HepG2 (cell line): ENCODE results near the gene TCF20. TPM values are rescaled to one million over a fixed set of nuclear protein-coding genes. Genes with fewer than 3 reads are reported as not detected.

Experiments used
- ATF7-NPFF ChIP-seq: sonication (generic); formaldehyde crosslinking; IDR thresholded peaks from 2 replicates; pipeline ENCODE4 v1.8.1; 2023; ENCODE audit warnings: mild to moderate bottlenecking, low read depth, missing genetic modification reagents, moderate library complexity
- CREM ChIP-seq, 2 experiments: sonication (generic) in 1 of 2; formaldehyde crosslinking in 1 of 2; IDR thresholded peaks; 2 replicates each; pipeline versions ENCODE4 v1.4.0 to v1.6.1; 2016 to 2020; ENCODE audit warnings: antibody characterized with exemption in 1 of 2, mild to moderate bottlenecking in 1 of 2, missing genetic modification reagents in 1 of 2
- IRF2 ChIP-seq: IDR thresholded peaks from 2 replicates; pipeline ENCODE4 v1.6.1; 2018; ENCODE audit warnings: missing genetic modification reagents, missing compliant biosample characterization
- MTA1 ChIP-seq: sonication (generic); formaldehyde crosslinking; IDR thresholded peaks from 2 replicates; pipeline ENCODE4 v1.4.0; 2020; ENCODE audit warnings: missing genetic modification reagents, mild to moderate bottlenecking, borderline replicate concordance
- SMAD9 ChIP-seq: sonication (generic); formaldehyde crosslinking; IDR thresholded peaks from 2 replicates; pipeline ENCODE4 v1.5.1; 2020; ENCODE audit warnings: mild to moderate bottlenecking, missing genetic modification reagents
- SRY ChIP-seq: sonication (generic); formaldehyde crosslinking; IDR thresholded peaks from 2 replicates; pipeline ENCODE4 v1.8.0; 2022; ENCODE audit warnings: mild to moderate bottlenecking, missing genetic modification reagents
- ZBTB7A ChIP-seq: sonication (generic); formaldehyde crosslinking; IDR thresholded peaks from 2 replicates; pipeline ENCODE4 v1.8.0; 2022; ENCODE audit warnings: mild to moderate bottlenecking, missing genetic modification reagents
- ZNF205 ChIP-seq: IDR thresholded peaks from 2 replicates; pipeline ENCODE4 v1.6.1; 2018; ENCODE audit warnings: missing biosample characterization, missing genetic modification reagents
- ZNF207 ChIP-seq: fragments of 450-650 bp; IDR thresholded peaks from 2 replicates; pipeline ENCODE4 v1.6.1; 2016; ENCODE audit warnings: antibody characterized with exemption, borderline replicate concordance
- ZNF432 ChIP-seq: sonication (generic); formaldehyde crosslinking; IDR thresholded peaks from 2 replicates; pipeline ENCODE4 v1.5.0; 2020; ENCODE audit warnings: missing genetic modification reagents, mild to moderate bottlenecking, borderline replicate concordance
- ZNF839 ChIP-seq: sonication (generic); formaldehyde crosslinking; IDR thresholded peaks from 2 replicates; pipeline ENCODE4 v1.4.0; 2020; ENCODE audit warnings: missing genetic modification reagents, mild to moderate bottlenecking, borderline replicate concordance
- polyA plus RNA-seq, 8 experiments: library from polyadenylated mRNA; depleted of rRNA in 3 of 8; stranded (reverse) in 7 of 8; unstranded in 1 of 8; fragments of >200 nt; fragmentation: Illumina TruSeq in 4 of 8; extraction: Trizol in 4 of 8; gene quantifications; 2 replicates each; pipeline versions ENCODE4 v1.2.1 to v1.2.3, GENCODE V29; 2011 to 2016; ENCODE audit warnings: low read depth in 4 of 8, missing spikeins in 1 of 8, mixed read lengths in 1 of 8; ENCODE audit not compliant: insufficient read depth in 1 of 8
- total RNA-seq, 5 experiments: library from RNA; depleted of rRNA; stranded (reverse); fragments of >200 nt; fragmentation: Illumina TruSeq; extraction: Trizol; gene quantifications; 2 replicates each; pipeline ENCODE4 v1.2.3, GENCODE V29; 2016; ENCODE audit warnings: low read depth in 1 of 5
- TF ChIP-seq, protein P1 (sequence below): sonication (generic); formaldehyde crosslinking; IDR thresholded peaks from 2 replicates; pipeline ENCODE4 v1.5.1; 2020; ENCODE audit warnings: mild to moderate bottlenecking, missing genetic modification reagents, moderate library complexity
- TF ChIP-seq, protein P2 (sequence below): sonication (generic); formaldehyde crosslinking; IDR thresholded peaks from 2 replicates; pipeline ENCODE4 v1.4.0; 2020; ENCODE audit warnings: missing genetic modification reagents
- TF ChIP-seq, protein P3 (sequence below): sonication (generic); formaldehyde crosslinking; IDR thresholded peaks from 2 replicates; pipeline ENCODE4 v1.4.0; 2020; ENCODE audit warnings: missing genetic modification reagents, mild to moderate bottlenecking, borderline replicate concordance
- TF ChIP-seq, protein P4 (sequence below): sonication (generic); formaldehyde crosslinking; IDR thresholded peaks from 2 replicates; pipeline ENCODE4 v1.4.0; 2020; ENCODE audit warnings: missing genetic modification reagents

TCF20 gene
- total and polyA plus RNA-seq, 2 of the 13 experiments (the other 11 are each of a cell fraction or from before 2014, with no cell fraction given) = 12.8 to 23.7 TPM

DNA sequence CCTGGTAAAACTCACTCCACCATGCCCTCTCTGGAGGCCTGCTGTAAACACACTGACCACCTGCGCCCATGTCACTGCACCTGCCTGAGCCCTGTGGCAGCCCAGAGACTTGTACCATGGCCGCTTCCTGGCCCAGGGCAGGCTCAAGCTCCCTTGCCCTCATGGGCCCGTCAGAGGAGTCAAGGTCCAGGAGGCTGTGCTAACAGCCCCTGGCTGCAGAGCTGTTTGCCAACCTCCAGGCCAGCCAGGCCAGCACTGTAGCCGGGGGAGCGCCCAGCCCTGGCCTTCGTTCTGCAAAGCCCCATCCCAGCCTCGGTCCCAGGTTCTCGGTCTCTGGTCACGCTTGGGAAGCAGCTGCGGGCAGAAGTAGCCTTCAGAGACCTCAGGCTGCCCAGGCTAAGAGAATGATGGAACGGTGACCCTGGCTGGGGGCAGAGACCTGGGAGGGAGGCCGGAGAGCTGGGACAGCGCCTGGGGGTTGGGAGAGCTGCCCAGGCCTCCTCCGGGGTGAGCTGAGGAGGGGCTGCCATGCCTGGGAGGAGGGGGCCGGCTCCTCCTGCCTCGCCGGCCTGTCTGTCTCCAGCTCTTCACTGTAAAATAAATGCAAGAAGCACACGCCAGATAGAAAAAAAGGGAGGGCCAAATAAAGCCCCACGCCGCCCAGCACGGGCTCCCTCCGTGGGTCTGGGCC is 11.9 kb upstream of the TCF20 start (continued):
- TF ChIP-seq, protein P1, sequence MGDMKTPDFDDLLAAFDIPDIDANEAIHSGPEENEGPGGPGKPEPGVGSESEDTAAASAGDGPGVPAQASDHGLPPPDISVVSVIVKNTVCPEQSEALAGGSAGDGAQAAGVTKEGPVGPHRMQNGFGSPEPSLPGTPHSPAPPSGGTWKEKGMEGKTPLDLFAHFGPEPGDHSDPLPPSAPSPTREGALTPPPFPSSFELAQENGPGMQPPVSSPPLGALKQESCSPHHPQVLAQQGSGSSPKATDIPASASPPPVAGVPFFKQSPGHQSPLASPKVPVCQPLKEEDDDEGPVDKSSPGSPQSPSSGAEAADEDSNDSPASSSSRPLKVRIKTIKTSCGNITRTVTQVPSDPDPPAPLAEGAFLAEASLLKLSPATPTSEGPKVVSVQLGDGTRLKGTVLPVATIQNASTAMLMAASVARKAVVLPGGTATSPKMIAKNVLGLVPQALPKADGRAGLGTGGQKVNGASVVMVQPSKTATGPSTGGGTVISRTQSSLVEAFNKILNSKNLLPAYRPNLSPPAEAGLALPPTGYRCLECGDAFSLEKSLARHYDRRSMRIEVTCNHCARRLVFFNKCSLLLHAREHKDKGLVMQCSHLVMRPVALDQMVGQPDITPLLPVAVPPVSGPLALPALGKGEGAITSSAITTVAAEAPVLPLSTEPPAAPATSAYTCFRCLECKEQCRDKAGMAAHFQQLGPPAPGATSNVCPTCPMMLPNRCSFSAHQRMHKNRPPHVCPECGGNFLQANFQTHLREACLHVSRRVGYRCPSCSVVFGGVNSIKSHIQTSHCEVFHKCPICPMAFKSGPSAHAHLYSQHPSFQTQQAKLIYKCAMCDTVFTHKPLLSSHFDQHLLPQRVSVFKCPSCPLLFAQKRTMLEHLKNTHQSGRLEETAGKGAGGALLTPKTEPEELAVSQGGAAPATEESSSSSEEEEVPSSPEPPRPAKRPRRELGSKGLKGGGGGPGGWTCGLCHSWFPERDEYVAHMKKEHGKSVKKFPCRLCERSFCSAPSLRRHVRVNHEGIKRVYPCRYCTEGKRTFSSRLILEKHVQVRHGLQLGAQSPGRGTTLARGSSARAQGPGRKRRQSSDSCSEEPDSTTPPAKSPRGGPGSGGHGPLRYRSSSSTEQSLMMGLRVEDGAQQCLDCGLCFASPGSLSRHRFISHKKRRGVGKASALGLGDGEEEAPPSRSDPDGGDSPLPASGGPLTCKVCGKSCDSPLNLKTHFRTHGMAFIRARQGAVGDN (CRISPR knock-in tag) = peak; percentile 83
- TF ChIP-seq, protein P2, sequence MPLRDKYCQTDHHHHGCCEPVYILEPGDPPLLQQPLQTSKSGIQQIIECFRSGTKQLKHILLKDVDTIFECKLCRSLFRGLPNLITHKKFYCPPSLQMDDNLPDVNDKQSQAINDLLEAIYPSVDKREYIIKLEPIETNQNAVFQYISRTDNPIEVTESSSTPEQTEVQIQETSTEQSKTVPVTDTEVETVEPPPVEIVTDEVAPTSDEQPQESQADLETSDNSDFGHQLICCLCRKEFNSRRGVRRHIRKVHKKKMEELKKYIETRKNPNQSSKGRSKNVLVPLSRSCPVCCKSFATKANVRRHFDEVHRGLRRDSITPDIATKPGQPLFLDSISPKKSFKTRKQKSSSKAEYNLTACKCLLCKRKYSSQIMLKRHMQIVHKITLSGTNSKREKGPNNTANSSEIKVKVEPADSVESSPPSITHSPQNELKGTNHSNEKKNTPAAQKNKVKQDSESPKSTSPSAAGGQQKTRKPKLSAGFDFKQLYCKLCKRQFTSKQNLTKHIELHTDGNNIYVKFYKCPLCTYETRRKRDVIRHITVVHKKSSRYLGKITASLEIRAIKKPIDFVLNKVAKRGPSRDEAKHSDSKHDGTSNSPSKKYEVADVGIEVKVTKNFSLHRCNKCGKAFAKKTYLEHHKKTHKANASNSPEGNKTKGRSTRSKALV (CRISPR knock-in tag) = peak; percentile 67; the same call in 1 of the 2 replicates
- TF ChIP-seq ZNF207 (no peak), ZBTB7A (CRISPR knock-in tag) (no peak), ZNF839 (CRISPR knock-in tag) (0 out of 2 replicates have a peak, but pooled peaks have one; percentile 29), SRY (CRISPR knock-in tag) (no peak), CREM (IDR thresholded peaks at IDR 0.05) (no peak), CREM (CRISPR knock-in tag; IDR thresholded peaks at IDR 0.05) (no peak), ZNF205 (CRISPR knock-in tag) (no peak), SMAD9 (CRISPR knock-in tag) (no peak), ZNF432 (CRISPR knock-in tag) (no peak), IRF2 (CRISPR knock-in tag) (0 out of 2 replicates have a peak, but pooled peaks have one; percentile 23), ATF7-NPFF (CRISPR knock-in tag) (no peak), MTA1 (CRISPR knock-in tag) (no peak; the same call in 1 of the 2 replicates)
- TF ChIP-seq, protein P3, sequence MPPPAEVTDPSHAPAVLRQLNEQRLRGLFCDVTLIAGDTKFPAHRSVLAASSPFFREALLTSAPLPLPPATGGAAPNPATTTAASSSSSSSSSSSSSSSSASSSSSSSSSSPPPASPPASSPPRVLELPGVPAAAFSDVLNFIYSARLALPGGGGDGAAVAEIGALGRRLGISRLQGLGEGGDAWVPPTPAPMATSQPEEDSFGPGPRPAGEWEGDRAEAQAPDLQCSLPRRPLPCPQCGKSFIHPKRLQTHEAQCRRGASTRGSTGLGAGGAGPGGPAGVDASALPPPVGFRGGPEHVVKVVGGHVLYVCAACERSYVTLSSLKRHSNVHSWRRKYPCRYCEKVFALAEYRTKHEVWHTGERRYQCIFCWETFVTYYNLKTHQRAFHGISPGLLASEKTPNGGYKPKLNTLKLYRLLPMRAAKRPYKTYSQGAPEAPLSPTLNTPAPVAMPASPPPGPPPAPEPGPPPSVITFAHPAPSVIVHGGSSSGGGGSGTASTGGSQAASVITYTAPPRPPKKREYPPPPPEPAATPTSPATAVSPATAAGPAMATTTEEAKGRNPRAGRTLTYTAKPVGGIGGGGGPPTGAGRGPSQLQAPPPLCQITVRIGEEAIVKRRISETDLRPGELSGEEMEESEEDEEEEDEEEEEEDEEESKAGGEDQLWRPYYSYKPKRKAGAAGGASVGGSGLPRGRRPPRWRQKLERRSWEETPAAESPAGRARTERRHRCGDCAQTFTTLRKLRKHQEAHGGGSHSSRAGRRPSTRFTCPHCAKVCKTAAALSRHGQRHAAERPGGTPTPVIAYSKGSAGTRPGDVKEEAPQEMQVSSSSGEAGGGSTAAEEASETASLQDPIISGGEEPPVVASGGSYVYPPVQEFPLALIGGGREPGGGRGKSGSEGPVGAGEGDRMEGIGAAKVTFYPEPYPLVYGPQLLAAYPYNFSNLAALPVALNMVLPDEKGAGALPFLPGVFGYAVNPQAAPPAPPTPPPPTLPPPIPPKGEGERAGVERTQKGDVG = no peak
- TF ChIP-seq, protein P4, sequence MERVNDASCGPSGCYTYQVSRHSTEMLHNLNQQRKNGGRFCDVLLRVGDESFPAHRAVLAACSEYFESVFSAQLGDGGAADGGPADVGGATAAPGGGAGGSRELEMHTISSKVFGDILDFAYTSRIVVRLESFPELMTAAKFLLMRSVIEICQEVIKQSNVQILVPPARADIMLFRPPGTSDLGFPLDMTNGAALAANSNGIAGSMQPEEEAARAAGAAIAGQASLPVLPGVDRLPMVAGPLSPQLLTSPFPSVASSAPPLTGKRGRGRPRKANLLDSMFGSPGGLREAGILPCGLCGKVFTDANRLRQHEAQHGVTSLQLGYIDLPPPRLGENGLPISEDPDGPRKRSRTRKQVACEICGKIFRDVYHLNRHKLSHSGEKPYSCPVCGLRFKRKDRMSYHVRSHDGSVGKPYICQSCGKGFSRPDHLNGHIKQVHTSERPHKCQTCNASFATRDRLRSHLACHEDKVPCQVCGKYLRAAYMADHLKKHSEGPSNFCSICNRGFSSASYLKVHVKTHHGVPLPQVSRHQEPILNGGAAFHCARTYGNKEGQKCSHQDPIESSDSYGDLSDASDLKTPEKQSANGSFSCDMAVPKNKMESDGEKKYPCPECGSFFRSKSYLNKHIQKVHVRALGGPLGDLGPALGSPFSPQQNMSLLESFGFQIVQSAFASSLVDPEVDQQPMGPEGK (CRISPR knock-in tag) = peak; percentile 19; the same call in 1 of the 2 replicates
